ENCODE data around the gene ICAM1.
A peak's percentile ranks its signal among the peaks of the same experiment; 100 is the strongest.
"Not testable (repeated sequence)": the region's sequence is repeated elsewhere in the genome, so short reads cannot be mapped to it uniquely, and the experiment has no call there.

Gene ICAM1

GRCh38 chr19:10278935-10279334, 8.0 kb downstream of the ICAM1 start:
- no peak for DNase-seq

- no peak for DNase-seq
Measured at GRCh38 chr19:10279737-10280442, 9.0 kb downstream of the ICAM1 start.

- DNase-seq: not testable (repeated sequence)
Measured at GRCh38 chr19:10282043-10282442, 11.1 kb downstream of the ICAM1 start.

- no peak for DNase-seq
Measured at GRCh38 chr19:10283301-10284064, 12.6 kb downstream of the ICAM1 start.

GRCh38 chr19:10284065-10284959, 13.4 kb downstream of the ICAM1 start:
- DNase-seq: no peak

GRCh38 chr19:10284960-10285278, 14.0 kb downstream of the ICAM1 start:
- no peak for DNase-seq

- DNase-seq: no peak
Measured at GRCh38 chr19:10285393-10285792, 14.5 kb downstream of the ICAM1 start.

GRCh38 chr19:10286803-10287737, 16.1 kb downstream of the ICAM1 start, which contains the start of gene ICAM4:
ICAM4 (plus strand) TSS chr19:10286955; CDS start chr19:10287013, 58 bp downstream.
- peak; percentile 72 for DNase-seq

GRCh38 chr19:10288662-10289166, 17.8 kb downstream of the ICAM1 start:
- DNase-seq: peak; percentile 76

GRCh38 chr19:10289167-10289835, 18.4 kb downstream of the ICAM1 start:
- peak; percentile 88 for DNase-seq

GRCh38 chr19:10289836-10290356, 19.0 kb downstream of the ICAM1 start, which contains the start of gene ICAM5:
ICAM5 (plus strand) TSS chr19:10289952; CDS start chr19:10290044, 92 bp downstream.
- peak; percentile 80 for DNase-seq

- no peak for DNase-seq
Measured at GRCh38 chr19:10290357-10290875, 19.5 kb downstream of the ICAM1 start.

GRCh38 chr19:10290876-10291553, 20.1 kb downstream of the ICAM1 start:
- DNase-seq: peak; percentile 84

GRCh38 chr19:10291554-10292205, 20.8 kb downstream of the ICAM1 start:
- DNase-seq: peak; percentile 69

- DNase-seq: peak; percentile 88
Measured at GRCh38 chr19:10292206-10292788, 21.4 kb downstream of the ICAM1 start.

GRCh38 chr19:10292789-10293636, 22.1 kb downstream of the ICAM1 start:
- DNase-seq: no peak

GRCh38 chr19:10293637-10294367, 22.9 kb downstream of the ICAM1 start:
- DNase-seq: no peak

- no peak for DNase-seq
Measured at GRCh38 chr19:10294368-10294697, 23.4 kb downstream of the ICAM1 start.
